HG03354 (cell line): ENCODE results near the gene CD109.
A peak's percentile ranks its signal among the peaks of the same experiment; 100 is the strongest.
"Not testable (repeated sequence)": the region's sequence is repeated elsewhere in the genome, so short reads cannot be mapped to it uniquely, and the experiment has no call there.

Source experiments
- ATAC-seq: cut with Tn5 transposase; IDR thresholded peaks from one replicate; pipeline ENCODE4 v1.9.1; 2021; ENCODE audit warnings: mild to moderate bottlenecking; ENCODE audit not compliant: unreplicated experiment, poor library complexity, severe bottlenecking

The CD109 gene

GRCh38 chr6:73769976-73770375 lies 74.0 kb downstream of the CD109 start:
- ATAC-seq: no peak

GRCh38 chr6:73774311-73774774 lies 78.3 kb downstream of the CD109 start:
- ATAC-seq: peak; percentile 56

- ATAC-seq: no peak
Observed at GRCh38 chr6:73779943-73780342, 83.9 kb downstream of the CD109 start.

- ATAC-seq: no peak
Observed at GRCh38 chr6:73782911-73783310, 86.9 kb downstream of the CD109 start.

- no peak for ATAC-seq
Observed at GRCh38 chr6:73784726-73785505, 88.9 kb downstream of the CD109 start.

- no peak for ATAC-seq
Observed at GRCh38 chr6:73790574-73790973, 94.6 kb downstream of the CD109 start.

- no peak for ATAC-seq
Observed at GRCh38 chr6:73791336-73791735, 95.3 kb downstream of the CD109 start.

GRCh38 chr6:73792738-73793137 lies 96.7 kb downstream of the CD109 start:
- no peak for ATAC-seq

- no peak for ATAC-seq
Observed at GRCh38 chr6:73796881-73797280, 100.9 kb downstream of the CD109 start.

- ATAC-seq: no peak
Observed at GRCh38 chr6:73797861-73798260, 101.9 kb downstream of the CD109 start.

GRCh38 chr6:73798592-73798991 lies 102.6 kb downstream of the CD109 start:
- peak; percentile 78 for ATAC-seq

- no peak for ATAC-seq
Observed at GRCh38 chr6:73800997-73801396, 105.0 kb downstream of the CD109 start.

- no peak for ATAC-seq
Observed at GRCh38 chr6:73801652-73802268, 105.8 kb downstream of the CD109 start.

GRCh38 chr6:73802366-73802765 lies 106.4 kb downstream of the CD109 start:
- ATAC-seq: no peak

GRCh38 chr6:73803562-73804241 lies 107.7 kb downstream of the CD109 start:
- no peak for ATAC-seq

- not testable (repeated sequence) for ATAC-seq
Observed at GRCh38 chr6:73805221-73805620, 109.2 kb downstream of the CD109 start.

GRCh38 chr6:73805982-73806381 lies 110.0 kb downstream of the CD109 start:
- not testable (repeated sequence) for ATAC-seq

- no peak for ATAC-seq
Observed at GRCh38 chr6:73811706-73812105, 115.7 kb downstream of the CD109 start.

- no peak for ATAC-seq
Observed at GRCh38 chr6:73817253-73817652, 121.2 kb downstream of the CD109 start.

- ATAC-seq: no peak
Observed at GRCh38 chr6:73823046-73823735, 127.2 kb downstream of the CD109 start.
